ENCODE measurements around the gene SSBP2. TPM values are rescaled to one million over a fixed set of nuclear protein-coding genes. Genes with fewer than 3 reads are reported as not detected.

Gene SSBP2
- total RNA-seq, 2 experiments from 2014 or later, result 11.7 to 12.9 TPM

GRCh38 chr5:81703840-81704239 lies 47.1 kb downstream of the SSBP2 start:
- Mint-ChIP-seq H3K27me3 (no peaks in the 10 kb centered on the region), H3K36me3 (ENCODE audit: low read depth) (peaks cover 7% of the 10 kb centered on the region), H3K9me3 (peaks cover 6% of the 10 kb centered on the region), H3K4me3 (no peak overlapping the region), H3K4me1 (ENCODE audit: low read depth) (no peaks in the 10 kb centered on the region), H3K27ac (no peak overlapping the region)
- ChIA-PET POLR2A (no interaction called here), CTCF (no interaction called here)
- no peak for ATAC-seq
- intact Hi-C loops (cut with micrococcal nuclease), result no loop called here
- TF ChIP-seq CTCF (IDR thresholded peaks at IDR 0.05), result no peak
- no peak for DNase-seq

- no peak for TF ChIP-seq CTCF (IDR thresholded peaks at IDR 0.05)
- ATAC-seq, result no peak
- Mint-ChIP-seq H3K9me3 (peaks cover 6% of the 10 kb centered on the region), H3K27ac (no peak overlapping the region), H3K36me3 (ENCODE audit: low read depth) (peaks cover 7% of the 10 kb centered on the region), H3K4me3 (no peak overlapping the region), H3K27me3 (no peaks in the 10 kb centered on the region), H3K4me1 (ENCODE audit: low read depth) (no peaks in the 10 kb centered on the region)
- ChIA-PET POLR2A (no interaction called here), CTCF (no interaction called here)
- DNase-seq, result no peak
- intact Hi-C loops (cut with micrococcal nuclease), result no loop called here
These were observed 50.7 kb downstream of the SSBP2 start for GRCh38 chr5:81700166-81700565.

- H3K27me3 Mint-ChIP-seq, result no peaks in the 10 kb centered on the region
- ChIA-PET POLR2A (no interaction called here), CTCF (no interaction called here)
- no peak for ATAC-seq
- H3K36me3 Mint-ChIP-seq (ENCODE audit: low read depth), result peaks cover 7% of the 10 kb centered on the region
- intact Hi-C loops (cut with micrococcal nuclease), result no loop called here
- no peak overlapping the region for H3K27ac Mint-ChIP-seq
- H3K4me1 Mint-ChIP-seq (ENCODE audit: low read depth), result no peaks in the 10 kb centered on the region
- H3K4me3 Mint-ChIP-seq, result no peak overlapping the region
- peaks cover 6% of the 10 kb centered on the region for H3K9me3 Mint-ChIP-seq
- TF ChIP-seq CTCF (IDR thresholded peaks at IDR 0.05), result no peak
- no peak for DNase-seq
These were observed 52.1 kb downstream of the SSBP2 start for GRCh38 chr5:81698813-81699212.

- Mint-ChIP-seq H3K9me3 (peaks cover 18% of the 10 kb centered on the region), H3K4me1 (ENCODE audit: low read depth) (no peaks in the 10 kb centered on the region), H3K36me3 (ENCODE audit: low read depth) (peaks cover 19% of the 10 kb centered on the region), H3K27me3 (no peaks in the 10 kb centered on the region), H3K4me3 (no peak overlapping the region), H3K27ac (no peak overlapping the region)
- DNase-seq (no peak), ATAC-seq (no peak)
- no peak for TF ChIP-seq CTCF (IDR thresholded peaks at IDR 0.05)
- CTCF ChIA-PET, result interaction anchor here (1.2 kb wide), 1 partner anchor 102 kb away, joined by 3 read pairs; no protein-coding TSS in a partner anchor
- intact Hi-C loops (cut with micrococcal nuclease), result no loop called here
- POLR2A ChIA-PET, result no interaction called here
These were observed 54.2 kb downstream of the SSBP2 start for GRCh38 chr5:81696418-81697397.

GRCh38 chr5:81694726-81695125 lies 56.2 kb downstream of the SSBP2 start:
- CTCF ChIA-PET, result no interaction called here
- H3K27me3 Mint-ChIP-seq, result no peaks in the 10 kb centered on the region
- POLR2A ChIA-PET, result no interaction called here
- no peak for TF ChIP-seq CTCF (IDR thresholded peaks at IDR 0.05)
- peaks cover 28% of the 10 kb centered on the region for H3K36me3 Mint-ChIP-seq (ENCODE audit: low read depth)
- no peak for ATAC-seq
- no peak overlapping the region for H3K4me3 Mint-ChIP-seq
- no peak for DNase-seq
- no peak overlapping the region for H3K27ac Mint-ChIP-seq
- no peaks in the 10 kb centered on the region for H3K4me1 Mint-ChIP-seq (ENCODE audit: low read depth)
- H3K9me3 Mint-ChIP-seq, result peaks cover 28% of the 10 kb centered on the region
- intact Hi-C loops (cut with micrococcal nuclease), result no loop called here
